ENCODE results near the gene MATCAP1.

The MATCAP1 gene

GRCh38 chr16:67191411-67191994, 7.7 kb upstream of the MATCAP1 start:
- DNase-seq (ENCODE audit: low read depth in 2 of 2), result no peak

GRCh38 chr16:67190448-67191399, 7.0 kb upstream of the MATCAP1 start:
- DNase-seq (ENCODE audit: low read depth in 2 of 2), result no peak

GRCh38 chr16:67190041-67190440, 6.3 kb upstream of the MATCAP1 start, which contains the start of gene EXOC3L1:
Gene EXOC3L1 (minus strand): TSS chr16:67190136. CDS start chr16:67189676, 460 bp downstream.
- DNase-seq (ENCODE audit: low read depth in 2 of 2), result no peak

- no peak for DNase-seq (ENCODE audit: low read depth in 2 of 2)
Measured at GRCh38 chr16:67188798-67189197, 5.0 kb upstream of the MATCAP1 start.

GRCh38 chr16:67188323-67188722, 4.6 kb upstream of the MATCAP1 start:
- no peak for DNase-seq (ENCODE audit: low read depth in 2 of 2)

- DNase-seq (ENCODE audit: low read depth in 2 of 2), result no peak
Measured at GRCh38 chr16:67187175-67187890, 3.6 kb upstream of the MATCAP1 start.

- DNase-seq (ENCODE audit: low read depth in 2 of 2), result no peak
Measured at GRCh38 chr16:67186550-67186950, 2.8 kb upstream of the MATCAP1 start.

GRCh38 chr16:67185651-67186134, 1.9 kb upstream of the MATCAP1 start:
- no peak for DNase-seq (ENCODE audit: low read depth in 2 of 2)

GRCh38 chr16:67184995-67185650, 1.4 kb upstream of the MATCAP1 start:
- peak; percentile 63 to 73 for DNase-seq (ENCODE audit: low read depth in 2 of 2)

GRCh38 chr16:67184453-67184994, 761 bp upstream of the MATCAP1 start:
- DNase-seq (ENCODE audit: low read depth in 2 of 2), result no peak

- no peak for DNase-seq (ENCODE audit: low read depth in 2 of 2)
Measured at GRCh38 chr16:67183284-67183626, 508 bp downstream of the MATCAP1 start.

- no peak for DNase-seq (ENCODE audit: low read depth in 2 of 2)
Measured at GRCh38 chr16:67182288-67182687, 1.5 kb downstream of the MATCAP1 start.

GRCh38 chr16:67181346-67181745, 2.4 kb downstream of the MATCAP1 start:
- no peak for DNase-seq (ENCODE audit: low read depth in 2 of 2)

- DNase-seq (ENCODE audit: low read depth in 2 of 2), result no peak
Measured at GRCh38 chr16:67180166-67180565, 3.6 kb downstream of the MATCAP1 start.

- no peak for DNase-seq (ENCODE audit: low read depth in 2 of 2)
Measured at GRCh38 chr16:67179421-67180080, 4.2 kb downstream of the MATCAP1 start.

- DNase-seq (ENCODE audit: low read depth in 2 of 2), result no peak
Measured at GRCh38 chr16:67177743-67178699, 5.7 kb downstream of the MATCAP1 start.

GRCh38 chr16:67176662-67177061, 7.1 kb downstream of the MATCAP1 start:
- DNase-seq (ENCODE audit: low read depth in 2 of 2), result no peak

- no peak for DNase-seq (ENCODE audit: low read depth in 2 of 2)
Measured at GRCh38 chr16:67174706-67175231, 9.0 kb downstream of the MATCAP1 start.

Data from stimulated activated CD4-positive, alpha-beta T cell treated with anti-CD3 and anti-CD28 coated beads, Interleukin-1b, Interleukin-23, amount 100 ng/mL, for 1 hour (primary cell).